ENCODE measurements around the gene STEAP1B.

- TF ChIP-seq CTCF (IDR thresholded peaks at IDR 0.05; ENCODE audit: low read depth, low read length, missing input control) (no peak), JUND (IDR thresholded peaks at IDR 0.05) (no peak), RAD21 (IDR thresholded peaks at IDR 0.05) (no peak), HNF4A (conservative IDR thresholded peaks at IDR 0.05) (no peak), ATF3 (IDR thresholded peaks at IDR 0.05) (no peak), GABPA (IDR thresholded peaks at IDR 0.05 in 1 of 2, conservative IDR thresholded peaks at IDR 0.05 in 1 of 2) (no peak)
Observed at GRCh38 chr7:22435105-22435504, 64.9 kb downstream of the STEAP1B start.

All from liver (tissue), 3 donors.